ENCODE measurements around the gene CDK18.

GRCh38 chr1:205475855-205476254 lies 28.6 kb upstream of the CDK18 start:
- no peak for TF ChIP-seq CTCF (IDR thresholded peaks at IDR 0.05; ENCODE audit: poor library complexity, severe bottlenecking)
- TF ChIP-seq EP300 (conservative IDR thresholded peaks at IDR 0.05; ENCODE audit: poor library complexity, severe bottlenecking): no peak
- TF ChIP-seq EZH2 (IDR thresholded peaks at IDR 0.05; ENCODE audit: borderline replicate concordance, insufficient read depth, low read length, poor library complexity, severe bottlenecking): no peak
- no peak for TF ChIP-seq RAD21 (conservative IDR thresholded peaks at IDR 0.05)
- no peak for TF ChIP-seq REST (IDR thresholded peaks at IDR 0.05; ENCODE audit: borderline replicate concordance)
- no peak for TF ChIP-seq POLR2AphosphoS5 (IDR thresholded peaks at IDR 0.05)
- no peak for TF ChIP-seq MXI1 (conservative IDR thresholded peaks at IDR 0.05; ENCODE audit: poor library complexity, severe bottlenecking)
- no peak for TF ChIP-seq SMC3 (conservative IDR thresholded peaks at IDR 0.05; ENCODE audit: poor library complexity)
- no peak for TF ChIP-seq TAF1 (IDR thresholded peaks at IDR 0.05; ENCODE audit: low read depth)

Data from neural cell (in vitro differentiated cells).